CMK (cell line): ENCODE measurements around the gene ZKSCAN4.

ENCODE experiments used
- DNase-seq: peaks from one replicate; pipeline ENCODE4 v3.0.0-alpha.2; 2010; ENCODE audit warnings: low read depth

ZKSCAN4 gene

DNA sequence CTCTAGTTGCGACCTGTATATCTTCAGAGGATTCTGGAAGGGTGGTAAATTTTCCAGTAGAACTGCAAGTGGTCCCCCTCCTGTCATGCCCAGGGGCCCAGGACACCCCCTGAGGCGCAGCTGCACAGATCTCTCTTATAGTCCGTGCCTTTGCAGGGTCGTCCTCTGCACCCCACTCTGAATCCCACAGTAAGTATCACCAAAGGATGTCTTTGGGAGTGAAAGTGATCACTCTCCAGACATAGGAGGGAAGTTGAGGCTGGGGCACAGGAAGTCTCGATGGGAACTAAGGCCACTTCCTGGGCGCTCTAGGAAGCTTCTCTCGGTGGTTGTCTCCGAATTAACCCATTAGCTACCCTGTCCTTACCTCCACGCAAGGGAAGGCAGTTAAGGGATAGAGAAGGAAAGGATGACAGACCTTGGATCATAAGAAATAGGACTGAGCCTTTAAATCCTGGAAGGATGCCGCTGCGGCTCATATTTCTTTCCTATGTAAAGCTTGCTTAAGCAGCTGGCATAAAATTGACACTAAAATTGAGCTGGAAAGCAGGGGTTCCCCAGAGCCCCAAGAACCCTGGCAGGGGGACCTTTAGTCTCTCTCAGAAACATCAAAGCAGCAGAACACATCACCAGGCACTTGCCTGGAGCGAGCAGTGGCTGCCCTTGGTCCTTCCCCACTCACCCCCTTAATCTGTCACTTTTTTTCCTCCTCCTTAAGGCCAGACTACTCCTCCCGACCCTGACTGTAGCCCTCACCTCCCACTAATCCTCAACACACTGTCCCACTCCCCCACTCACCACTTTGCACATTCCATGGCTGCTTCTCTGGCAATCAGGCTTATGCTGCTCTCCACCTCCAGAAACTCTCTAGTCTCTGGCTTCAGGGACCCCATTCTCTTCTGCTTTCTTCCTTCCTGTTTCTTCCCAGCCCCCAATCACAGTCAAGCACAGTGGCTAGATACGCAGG, at the start of gene ZKSCAN4:
Gene ZKSCAN4, minus strand, starts transcription at position 261 of the 967 bp plus-strand sequence. CDS start 289 bp downstream, outside the sequence.
- peak; percentile 54 for DNase-seq

GRCh38 chr6:28296520-28297060, 44.5 kb upstream of the ZKSCAN4 start:
- DNase-seq = no peak

DNA sequence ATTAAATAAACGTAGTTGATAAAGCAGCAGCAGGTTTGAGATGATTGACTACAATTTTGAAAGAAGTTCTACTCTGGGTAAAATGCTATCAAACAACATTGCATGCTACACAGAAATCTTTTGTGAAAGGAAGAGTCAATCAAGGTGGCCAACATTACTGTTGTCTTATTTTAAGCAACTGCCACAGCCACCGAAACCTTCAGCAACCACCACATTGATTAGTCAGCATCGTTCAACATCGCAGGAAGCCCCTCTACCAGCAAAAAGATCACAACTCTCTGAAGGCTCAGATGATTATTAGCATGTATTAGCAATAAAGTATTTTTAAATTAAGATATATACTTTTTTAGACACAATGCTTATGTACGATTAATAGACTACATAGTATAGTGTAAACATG, 43.3 kb upstream of the ZKSCAN4 start:
- no peak for DNase-seq

GRCh38 chr6:28291573-28291972, 39.5 kb upstream of the ZKSCAN4 start:
- DNase-seq = no peak

GRCh38 chr6:28282926-28283325, 30.9 kb upstream of the ZKSCAN4 start:
- DNase-seq = no peak

- DNase-seq = peak; percentile 41
These were observed 29.4 kb upstream of the ZKSCAN4 start, which contains the start of gene PGBD1 for GRCh38 chr6:28281288-28282064. PGBD1 (plus strand) TSS chr6:28281572; CDS start chr6:28283814, 2,242 bp downstream.

DNA sequence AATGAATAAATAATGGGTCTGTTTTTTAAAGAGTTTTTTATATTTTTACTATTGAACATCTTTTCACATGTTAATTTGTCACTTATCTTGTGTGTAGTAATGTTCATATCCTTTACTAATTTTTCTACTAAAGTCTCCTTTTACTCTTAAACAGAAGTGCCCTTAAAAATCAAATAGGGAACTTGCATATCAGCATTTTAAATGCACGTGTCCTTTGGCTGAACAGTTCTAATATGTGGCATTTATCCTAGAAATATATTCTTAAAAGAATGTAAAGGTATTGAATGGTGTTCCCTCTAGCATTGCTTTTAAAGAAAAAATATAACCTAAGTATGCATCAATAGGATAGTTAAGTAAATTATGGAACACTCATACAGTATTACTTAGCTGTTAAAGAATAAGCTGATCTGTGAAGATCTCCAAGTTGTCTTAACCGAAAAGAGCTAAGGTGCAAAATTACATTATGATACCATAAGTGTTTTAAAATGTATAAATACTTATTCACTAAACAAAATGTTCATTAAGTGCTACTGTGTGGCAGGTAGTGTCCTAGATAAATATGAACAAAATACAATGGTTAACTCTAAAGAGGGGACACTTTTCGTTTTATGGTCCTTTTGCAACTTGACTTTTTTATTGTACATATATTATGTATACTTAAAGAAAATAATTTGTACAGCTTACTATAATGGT, 28.7 kb upstream of the ZKSCAN4 start:
- no peak for DNase-seq

DNA sequence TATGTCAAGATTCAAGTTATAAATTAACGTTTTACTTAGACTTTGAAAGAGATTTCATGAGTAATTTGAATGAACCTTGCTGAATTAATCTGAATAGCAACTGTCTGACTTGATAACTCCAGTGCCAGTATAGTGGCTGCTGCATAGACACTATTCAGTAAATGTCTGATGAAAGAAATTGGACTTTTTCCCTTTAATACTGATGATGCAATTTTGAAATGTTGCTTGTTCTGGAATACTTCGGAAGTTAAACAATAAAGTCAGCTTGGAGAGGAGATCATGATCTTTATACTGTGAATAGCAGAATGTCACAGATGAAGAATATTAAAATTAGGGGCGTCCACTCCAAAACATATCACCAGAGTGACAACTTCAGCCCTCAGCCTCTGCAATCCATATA, 25.7 kb upstream of the ZKSCAN4 start:
- DNase-seq = no peak

- no peak for DNase-seq
These were observed 22.8 kb upstream of the ZKSCAN4 start for GRCh38 chr6:28274888-28275287.

DNA sequence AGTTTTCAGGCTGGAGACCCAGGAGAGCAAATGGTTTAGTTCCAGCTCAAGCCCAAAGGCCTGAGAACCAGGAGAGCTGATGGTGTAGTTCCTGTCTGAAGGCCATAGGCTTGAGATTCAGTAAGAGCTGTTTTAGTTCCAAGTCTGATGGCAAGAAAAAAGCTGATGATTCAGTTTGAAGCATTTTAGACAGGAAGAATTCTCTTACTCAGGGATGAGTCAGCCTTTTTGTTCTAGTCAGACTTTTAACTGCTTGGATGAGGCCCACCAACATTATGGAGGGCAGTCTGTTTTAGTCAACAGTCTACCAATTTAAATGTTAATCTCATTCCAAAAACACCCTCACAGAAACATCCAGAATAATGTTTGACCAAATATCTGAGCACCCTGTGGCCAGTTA, 17.4 kb upstream of the ZKSCAN4 start:
- DNase-seq = no peak

GRCh38 chr6:28267695-28268059, 15.6 kb upstream of the ZKSCAN4 start:
- no peak for DNase-seq

DNA sequence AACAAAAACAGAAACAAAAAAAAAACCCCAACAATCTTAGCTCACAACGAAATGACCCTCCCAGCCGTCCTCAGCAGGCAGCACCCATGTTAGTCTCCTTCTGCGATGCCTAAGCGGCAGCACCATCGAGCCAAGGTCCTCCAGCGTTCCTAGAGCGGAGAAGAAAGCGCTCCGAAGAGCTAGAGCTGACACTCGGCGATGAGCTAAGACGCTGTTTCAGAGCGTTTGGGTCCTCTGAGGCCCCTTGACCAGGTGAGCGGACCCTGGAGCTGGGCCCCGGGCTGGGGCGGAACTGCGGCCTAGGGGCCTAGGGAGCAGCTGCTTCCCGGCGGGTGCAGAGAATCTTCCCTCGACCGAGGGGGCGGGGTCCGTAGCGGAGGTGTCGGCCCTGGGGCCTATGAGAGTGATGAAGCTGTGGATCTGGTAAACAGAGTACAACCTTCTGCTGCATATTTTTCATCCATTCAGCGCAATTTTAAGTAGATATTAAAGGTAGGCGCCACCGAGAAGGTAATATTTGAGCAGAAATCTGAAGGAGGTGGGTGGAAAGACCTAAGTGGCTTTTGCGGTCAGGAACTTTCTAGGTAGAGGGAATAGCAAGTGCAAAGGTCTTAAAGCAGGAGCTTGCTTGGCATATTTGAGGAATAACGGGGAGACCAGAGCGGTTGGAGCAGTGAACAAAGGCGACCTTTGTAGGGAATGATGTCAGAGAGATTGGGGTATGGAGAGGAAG, 15.1 kb upstream of the ZKSCAN4 start, which contains the start of gene ZSCAN26:
Gene ZSCAN26, plus strand, starts transcription at position 182 of the 733 bp plus-strand sequence. CDS start 4,777 bp downstream, outside the sequence.
- DNase-seq = peak; percentile 81

- no peak for DNase-seq
These were observed 14.5 kb upstream of the ZKSCAN4 start for GRCh38 chr6:28266563-28266961.

- DNase-seq = no peak
These were observed 12.8 kb upstream of the ZKSCAN4 start for GRCh38 chr6:28264834-28265401.

GRCh38 chr6:28263922-28264321, 11.9 kb upstream of the ZKSCAN4 start:
- no peak for DNase-seq

DNA sequence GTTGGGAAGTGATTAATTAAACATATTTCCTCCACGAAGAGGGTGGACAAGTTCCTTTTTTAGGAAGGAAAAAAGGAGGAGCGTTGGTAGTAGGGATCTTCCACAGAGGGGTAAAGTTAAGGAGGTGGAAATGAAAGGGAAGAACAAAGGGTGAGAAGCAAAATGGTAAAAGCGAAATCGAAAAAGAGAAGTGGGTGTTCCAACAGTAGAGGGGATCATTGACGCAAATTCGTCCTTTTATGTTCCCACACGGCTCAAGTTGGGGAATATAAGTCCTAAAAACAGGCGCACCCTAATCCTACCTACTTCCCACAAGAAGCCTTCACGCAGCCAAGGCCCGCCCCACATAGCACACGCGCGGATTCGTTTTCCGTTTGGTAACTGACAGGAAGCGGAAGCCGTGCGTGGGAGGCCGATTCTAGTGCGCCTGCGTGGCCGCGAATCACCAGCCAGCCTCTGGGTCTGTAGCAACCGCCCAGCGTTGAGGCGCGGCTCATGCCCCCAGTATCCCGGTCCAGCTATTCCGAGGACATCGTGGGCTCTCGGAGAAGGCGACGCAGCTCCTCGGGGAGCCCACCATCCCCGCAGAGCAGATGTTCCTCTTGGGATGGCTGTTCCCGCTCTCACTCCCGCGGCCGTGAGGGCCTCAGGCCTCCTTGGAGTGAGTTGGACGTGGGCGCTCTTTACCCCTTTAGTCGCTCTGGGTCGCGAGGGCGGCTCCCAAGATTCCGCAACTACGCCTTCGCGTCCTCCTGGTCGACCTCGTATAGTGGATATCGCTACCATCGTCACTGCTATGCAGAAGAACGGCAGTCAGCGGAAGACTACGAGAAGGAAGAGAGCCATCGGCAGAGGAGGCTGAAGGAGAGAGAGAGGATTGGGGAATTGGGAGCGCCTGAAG, 7.1 kb upstream of the ZKSCAN4 start, which contains the start of gene NKAPL:
Gene NKAPL, plus strand, starts transcription at position 421 of the 901 bp plus-strand sequence. Its CDS starts 75 bp downstream, at position 496.
- no peak for DNase-seq

GRCh38 chr6:28257042-28257441, 5.0 kb upstream of the ZKSCAN4 start:
- DNase-seq = no peak

- DNase-seq = no peak
These were observed 2.1 kb upstream of the ZKSCAN4 start for GRCh38 chr6:28254121-28254519.

DNA sequence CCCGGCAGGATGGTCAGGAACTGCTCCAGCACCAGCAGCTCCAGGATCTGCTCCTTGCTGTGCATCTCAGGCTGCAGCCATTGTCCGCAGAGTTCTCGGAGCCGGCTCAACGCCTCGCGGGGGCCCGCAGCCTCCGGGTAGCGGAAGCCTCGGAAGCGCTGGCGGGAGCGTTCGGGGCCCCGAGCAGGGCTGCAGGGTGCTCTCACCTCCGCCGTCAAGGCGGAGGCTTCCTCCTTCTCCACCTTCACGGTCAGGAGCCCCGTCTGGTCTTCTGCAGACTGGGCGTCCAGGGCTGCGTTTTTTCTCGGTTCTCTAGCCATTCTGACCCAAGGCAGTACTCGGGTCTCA, 434 bp downstream of the ZKSCAN4 start:
- DNase-seq = no peak

DNA sequence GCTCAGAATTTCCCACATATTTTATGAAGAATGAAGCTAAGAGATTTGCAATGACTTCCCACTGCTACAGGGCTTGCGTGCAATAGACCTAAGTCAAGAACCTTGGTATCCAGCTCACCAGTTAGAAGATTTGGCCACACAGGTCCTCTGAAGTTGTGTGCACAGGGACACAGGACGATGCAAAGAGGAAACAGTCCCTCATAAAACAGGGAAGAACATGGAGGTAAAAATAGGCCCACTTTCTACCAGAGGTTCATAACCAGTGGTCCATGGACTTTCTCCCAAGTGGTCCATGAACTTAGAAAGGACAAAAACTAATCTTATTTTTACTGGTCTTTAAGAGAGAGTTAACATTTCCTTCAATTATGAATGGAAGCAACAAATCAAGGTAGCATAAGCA, 1.3 kb downstream of the ZKSCAN4 start:
- no peak for DNase-seq
